ENCODE data around the gene FAM43A. TPM values are rescaled to one million over a fixed set of nuclear protein-coding genes. Genes with fewer than 3 reads are reported as not detected.

Gene FAM43A
- total RNA-seq, 4 donors from 2014 or later = 20.2 to 33.6 (median 31.9) TPM

- H3K4me3 ChIP-seq = no peak overlapping the region
- no peak for TF ChIP-seq CTCF (IDR thresholded peaks at IDR 0.05)
- TF ChIP-seq POLR2A (IDR thresholded peaks at IDR 0.05) = no peak
- WGBS, 2 donors = 67 to 92% methylated on average over 5 to 7 of the region's 7 CpGs
- DNase-seq = no peak
- H3K27me3 ChIP-seq = no peaks in the 10 kb centered on the region
- H3K36me3 ChIP-seq = peaks cover 0 to 68% (median 0%) of the 10 kb centered on the region in 3 donors
- H3K4me1 ChIP-seq = peaks cover 0 to 20% (median 9%) of the 10 kb centered on the region in 3 donors
- H3K9me3 ChIP-seq = no peaks in the 10 kb centered on the region
- intact Hi-C loops (cut with DNase I) = no loop called here
- no peak overlapping the region for H3K27ac ChIP-seq
These were observed 18.3 kb upstream of the FAM43A start for GRCh38 chr3:194667363-194667762.

GRCh38 chr3:194671511-194671899, 14.2 kb upstream of the FAM43A start:
- WGBS, 2 donors = 0% methylated on average over 5 of the region's 5 CpGs
- no peaks in the 10 kb centered on the region for H3K9me3 ChIP-seq
- no peak for DNase-seq
- peak overlapping the region; percentile 72 to 83 (median 79) for H3K4me3 ChIP-seq
- H3K27me3 ChIP-seq = no peaks in the 10 kb centered on the region
- peaks cover 0 to 36% (median 19%) of the 10 kb centered on the region in 3 donors for H3K4me1 ChIP-seq
- H3K36me3 ChIP-seq = peaks cover 0 to 29% (median 0%) of the 10 kb centered on the region in 3 donors
- peak overlapping the region; percentile 75 to 94 (median 91) for H3K27ac ChIP-seq
- intact Hi-C loops (cut with DNase I) = no loop called here
- no peak for TF ChIP-seq POLR2A (IDR thresholded peaks at IDR 0.05)
- peak; percentile 18 to 77 (median 54) for TF ChIP-seq CTCF (IDR thresholded peaks at IDR 0.05)

GRCh38 chr3:194671900-194672808, 13.5 kb upstream of the FAM43A start, which contains the start of gene LSG1:
LSG1 (minus strand) TSS chr3:194672191; CDS start chr3:194672162, 29 bp downstream.
- WGBS, 2 donors = 0 to 1% methylated on average over 48 to 55 of the region's 57 CpGs
- Histone ChIP-seq H3K36me3 (peaks cover 0 to 23% (median 0%) of the 10 kb centered on the region in 3 donors), H3K27ac (peak within 1 kb of the TSS; percentile 75 to 94 (median 91)), H3K9me3 (no peaks in the 10 kb centered on the region), H3K4me3 (peak within 1 kb of the TSS; percentile 72 to 83 (median 79)), H3K27me3 (no peaks in the 10 kb centered on the region), H3K4me1 (peaks cover 0 to 36% (median 19%) of the 10 kb centered on the region in 3 donors)
- TF ChIP-seq POLR2A (IDR thresholded peaks at IDR 0.05) (peak in 3 of 4 donors; percentile 29 to 41 (median 30)), CTCF (IDR thresholded peaks at IDR 0.05) (peak in 3 of 6 experiments; percentile 3 to 47 (median 5))
- intact Hi-C loops (cut with DNase I) = no loop called here
- peak; percentile 63 for DNase-seq

GRCh38 chr3:194672876-194673275, 12.8 kb upstream of the FAM43A start:
- Histone ChIP-seq H3K36me3 (peaks cover 0 to 22% (median 0%) of the 10 kb centered on the region in 3 donors), H3K9me3 (no peaks in the 10 kb centered on the region), H3K27ac (peak overlapping the region; percentile 75 to 94 (median 91)), H3K4me3 (peak overlapping the region; percentile 72 to 83 (median 79)), H3K27me3 (no peaks in the 10 kb centered on the region), H3K4me1 (peaks cover 0 to 36% (median 19%) of the 10 kb centered on the region in 3 donors)
- DNase-seq = no peak
- TF ChIP-seq POLR2A (IDR thresholded peaks at IDR 0.05) (no peak), CTCF (IDR thresholded peaks at IDR 0.05) (no peak)
- 33 to 44% methylated on average over 5 of the region's 5 CpGs for WGBS, 2 donors
- intact Hi-C loops (cut with DNase I) = no loop called here

GRCh38 chr3:194673761-194674160, 11.9 kb upstream of the FAM43A start:
- 13 to 49% methylated on average over 1 to 2 of the region's 3 CpGs for WGBS, 2 donors
- H3K4me3 ChIP-seq = no peak overlapping the region
- H3K4me1 ChIP-seq = peaks cover 0 to 36% (median 19%) of the 10 kb centered on the region in 3 donors
- intact Hi-C loops (cut with DNase I) = no loop called here
- no peak for TF ChIP-seq POLR2A (IDR thresholded peaks at IDR 0.05)
- no peak for TF ChIP-seq CTCF (IDR thresholded peaks at IDR 0.05)
- DNase-seq = no peak
- no peaks in the 10 kb centered on the region for H3K27me3 ChIP-seq
- H3K9me3 ChIP-seq = no peaks in the 10 kb centered on the region
- H3K27ac ChIP-seq = no peak overlapping the region
- H3K36me3 ChIP-seq = peaks cover 0 to 13% (median 0%) of the 10 kb centered on the region in 3 donors

All from esophagus squamous epithelium (tissue), 5 donors.